GM23248 (cell line): ENCODE measurements around the gene ATG3. TPM values are rescaled to one million over a fixed set of nuclear protein-coding genes. Genes with fewer than 3 reads are reported as not detected.
"Not testable (repeated sequence)": the region's sequence is repeated elsewhere in the genome, so short reads cannot be mapped to it uniquely, and the experiment has no call there.

Experiments
- DNase-seq: peaks from one replicate; pipeline ENCODE4 v3.0.0-alpha.2; 2015
- H2AFZ ChIP-seq: fragments of 200-600 bp; sonication (generic); 2 replicates; pipeline ENCODE4 v1.6.1; 2016; ENCODE audit warnings: antibody characterized with exemption
- H3F3A ChIP-seq: fragments of 200-600 bp; sonication (generic); 2 replicates; pipeline ENCODE4 v1.6.1; 2016; ENCODE audit warnings: mild to moderate bottlenecking, antibody characterized with exemption, mixed run types; ENCODE audit not compliant: insufficient read depth
- H3K27ac ChIP-seq: fragments of 200-600 bp; sonication (generic); 2 replicates; pipeline ENCODE4 v1.5.1; 2016; ENCODE audit warnings: mild to moderate bottlenecking
- H3K27me3 ChIP-seq: fragments of 200-600 bp; sonication (generic); replicated peaks from 2 replicates; pipeline ENCODE4 v1.6.1; 2016; ENCODE audit warnings: mild to moderate bottlenecking; ENCODE audit not compliant: insufficient read depth
- H3K36me3 ChIP-seq: fragments of 200-600 bp; sonication (generic); 2 replicates; pipeline ENCODE4 v1.6.1; 2016; ENCODE audit warnings: low read depth, mild to moderate bottlenecking
- H3K4me1 ChIP-seq: fragments of 200-600 bp; sonication (generic); 2 replicates; pipeline ENCODE4 v1.6.1; 2016; ENCODE audit warnings: mild to moderate bottlenecking; ENCODE audit not compliant: insufficient read depth
- H3K4me2 ChIP-seq: fragments of 200-600 bp; sonication (generic); one replicate; pipeline ENCODE4 v1.6.1; 2016; ENCODE audit warnings: mild to moderate bottlenecking; ENCODE audit not compliant: unreplicated experiment
- H3K4me3 ChIP-seq: fragments of 200-600 bp; sonication (generic); 2 replicates; pipeline ENCODE4 v1.5.1; 2016; ENCODE audit warnings: mild to moderate bottlenecking
- H3K79me2 ChIP-seq: fragments of 200-600 bp; sonication (generic); 2 replicates; pipeline ENCODE4 v1.6.1; 2016; ENCODE audit warnings: mild to moderate bottlenecking; ENCODE audit not compliant: insufficient read depth
- H3K9ac ChIP-seq: fragments of 200-600 bp; sonication (generic); 2 replicates; pipeline ENCODE4 v1.6.1; 2016; ENCODE audit warnings: mild to moderate bottlenecking
- H3K9me2 ChIP-seq: fragments of 200-600 bp; sonication (generic); 2 replicates; pipeline ENCODE4 v1.6.1; 2016; ENCODE audit warnings: mixed run types, mild to moderate bottlenecking, moderate library complexity; ENCODE audit not compliant: insufficient read depth
- H3K9me3 ChIP-seq: fragments of 200-600 bp; sonication (generic); one replicate; pipeline ENCODE4 v1.6.1; 2017; ENCODE audit warnings: low read depth
- H4K20me1 ChIP-seq: fragments of 200-600 bp; sonication (generic); 2 replicates; pipeline ENCODE4 v1.6.0; 2016; ENCODE audit not compliant: insufficient read depth
- EZH2 ChIP-seq: fragments of 200-600 bp; sonication (generic); IDR thresholded peaks from 2 replicates; pipeline ENCODE4 v1.6.1; 2018; ENCODE audit warnings: antibody characterized with exemption, mild to moderate bottlenecking; ENCODE audit not compliant: insufficient read depth, poor library complexity, severe bottlenecking
- EZH2phosphoT487 ChIP-seq: fragments of 200-600 bp; sonication (generic); IDR thresholded peaks from 2 replicates; pipeline ENCODE4 v1.6.1; 2018; ENCODE audit warnings: antibody characterized with exemption, moderate library complexity, mild to moderate bottlenecking, low read depth; ENCODE audit not compliant: insufficient read depth
- WGBS, 2 experiments: methylation state at CpG; one replicate each; pipeline ENCODE4 v1.1.6; 2015 to 2017; ENCODE audit warnings: low lambda C conversion rate in 2 of 2, low coverage in 1 of 2; ENCODE audit errors: missing lambda C conversion rate in 2 of 2; 5-methylcytosine and 5-hydroxymethylcytosine counted together
- in situ Hi-C: fragments of 300-500 bp; cut with MboI; formaldehyde crosslinking; loops from 2 replicates; pipeline ENCODE4 v1.15.0; 2020
- polyA plus RNA-seq: library from polyadenylated mRNA; unstranded; fragments of >200 nt; fragmentation: Nextera tagmentation; extraction: Ambion mirVana; gene quantifications from 2 replicates; pipeline ENCODE4 v1.2.1, GENCODE V29; 2016
- total RNA-seq: library from RNA; depleted of rRNA; stranded (reverse); fragments of >200 nt; shearing (Covaris generic); gene quantifications from 2 replicates; pipeline ENCODE4 v1.2.3, GENCODE V29; 2014

The ATG3 gene
- total and polyA plus RNA-seq, 2 experiments from 2014 or later = 44.0 to 70.6 TPM

DNA sequence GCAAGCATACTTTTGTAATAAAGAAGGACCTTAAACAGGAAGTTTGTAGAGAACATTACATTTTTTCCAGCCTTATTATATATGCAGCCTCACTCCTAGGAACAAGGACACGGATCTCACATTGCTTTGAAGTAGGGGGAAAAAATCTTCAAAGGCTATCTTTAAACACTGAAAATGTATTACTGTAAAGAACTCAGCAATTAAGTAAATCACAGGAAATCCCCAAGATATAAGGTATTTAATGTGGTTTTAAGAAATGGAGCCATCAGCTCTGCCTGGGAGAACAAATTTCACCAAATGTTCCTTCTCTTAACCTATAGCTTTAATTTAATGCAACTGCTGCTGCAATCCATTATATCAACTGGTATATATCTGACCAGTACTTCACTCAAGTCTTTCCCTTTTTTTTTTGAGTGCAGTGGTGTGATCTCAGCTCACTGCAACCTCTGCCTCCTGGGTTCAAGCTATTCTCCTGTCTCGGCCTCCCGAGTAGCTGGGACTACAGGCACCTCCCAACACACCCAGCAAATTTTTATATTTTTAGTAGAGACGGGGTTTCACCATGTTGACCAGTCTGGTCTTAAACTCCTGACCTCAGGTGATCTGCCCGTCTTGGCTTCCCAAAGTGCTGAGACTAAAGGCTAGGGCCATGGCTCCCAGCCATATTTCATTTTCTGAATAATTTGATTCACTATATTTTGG is 65.2 kb downstream of the ATG3 start:
- no peak overlapping the region for H3K4me3 ChIP-seq
- in situ Hi-C loops = no loop called here
- H3K4me1 ChIP-seq = no peaks in the 10 kb centered on the region
- H3K36me3 ChIP-seq = no peaks in the 10 kb centered on the region
- H3K4me2 ChIP-seq = no peak overlapping the region
- no peaks in the 10 kb centered on the region for H4K20me1 ChIP-seq
- H3K9me3 ChIP-seq = no peaks in the 10 kb centered on the region
- H3K27ac ChIP-seq = no peak overlapping the region
- H2AFZ ChIP-seq = no peak overlapping the region
- no peak overlapping the region for H3K9ac ChIP-seq
- H3K27me3 ChIP-seq = peaks cover 8% of the 10 kb centered on the region
- no peaks in the 10 kb centered on the region for H3F3A ChIP-seq
- H3K79me2 ChIP-seq = no peaks in the 10 kb centered on the region
- H3K9me2 ChIP-seq = no peaks in the 10 kb centered on the region
- no peak for DNase-seq
- WGBS, 2 experiments = 26 to 31% methylated on average over 5 of the region's 5 CpGs
- TF ChIP-seq EZH2phosphoT487 = no peak
- no peak for TF ChIP-seq EZH2

DNA sequence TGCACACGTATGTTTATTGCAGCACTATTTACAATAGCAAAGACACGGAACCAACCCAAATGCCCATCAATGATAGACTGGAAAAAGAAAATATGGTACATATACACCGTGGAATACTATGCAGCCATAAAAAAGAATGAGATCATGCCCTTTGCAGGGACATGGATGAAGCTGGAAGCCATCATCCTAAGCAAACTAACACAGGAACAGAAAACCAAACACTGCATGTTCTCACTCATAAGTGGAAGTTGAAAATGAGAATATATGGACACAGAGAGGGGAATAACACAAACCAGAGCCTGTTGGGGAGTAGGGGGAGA is 67.4 kb downstream of the ATG3 start:
- H3K36me3 ChIP-seq, in situ Hi-C loops, H3K4me2 ChIP-seq, H3K27ac ChIP-seq, H3K9me3 ChIP-seq, H3K4me3 ChIP-seq, DNase-seq, H3F3A ChIP-seq, H3K4me1 ChIP-seq, H3K9ac ChIP-seq, H4K20me1 ChIP-seq, H3K9me2 ChIP-seq, H3K79me2 ChIP-seq, H2AFZ ChIP-seq: not testable (repeated sequence)
- H3K27me3 ChIP-seq = peaks cover 16% of the 10 kb centered on the region
- 33 to 46% methylated on average over 3 of the region's 3 CpGs for WGBS, 2 experiments

DNA sequence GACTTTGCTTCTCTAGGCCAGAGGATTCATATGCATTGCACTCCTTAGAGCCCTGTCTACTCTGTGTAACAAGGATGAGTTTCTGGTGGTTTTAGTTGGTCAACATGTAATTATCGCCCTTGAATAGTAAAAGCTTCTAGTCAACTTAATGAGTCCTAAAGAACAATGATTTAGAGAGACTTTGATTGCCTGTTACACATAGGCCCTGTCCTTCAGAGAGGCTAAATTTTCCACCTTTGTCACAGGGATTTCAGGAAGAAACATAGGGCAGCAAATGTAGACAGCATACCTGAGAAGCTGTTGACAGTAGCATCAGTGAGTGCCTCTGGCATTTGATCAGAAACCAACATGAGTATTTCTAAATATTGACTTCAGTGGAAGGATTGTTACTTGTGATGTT is 69.6 kb downstream of the ATG3 start:
- no peaks in the 10 kb centered on the region for H4K20me1 ChIP-seq
- no peak overlapping the region for H3K9ac ChIP-seq
- no peaks in the 10 kb centered on the region for H3K36me3 ChIP-seq
- no peak overlapping the region for H3K27ac ChIP-seq
- peaks cover 18% of the 10 kb centered on the region for H3K27me3 ChIP-seq
- TF ChIP-seq EZH2 (no peak), EZH2phosphoT487 (no peak)
- H3K4me1 ChIP-seq = no peaks in the 10 kb centered on the region
- H3K9me3 ChIP-seq = no peaks in the 10 kb centered on the region
- WGBS, 2 experiments = 24 to 41% methylated on average over 1 of the region's 1 CpG
- H3K79me2 ChIP-seq = no peaks in the 10 kb centered on the region
- no peak for DNase-seq
- no peak overlapping the region for H3K4me2 ChIP-seq
- H3K4me3 ChIP-seq = no peak overlapping the region
- H3F3A ChIP-seq = no peaks in the 10 kb centered on the region
- H2AFZ ChIP-seq = no peak overlapping the region
- in situ Hi-C loops = no loop called here
- no peaks in the 10 kb centered on the region for H3K9me2 ChIP-seq

GRCh38 chr3:112491373-112491772 is 70.4 kb downstream of the ATG3 start:
- Histone ChIP-seq H4K20me1 (no peaks in the 10 kb centered on the region), H3K27ac (no peak overlapping the region), H3K9ac (no peak overlapping the region), H3K4me1 (no peaks in the 10 kb centered on the region), H3K9me3 (no peaks in the 10 kb centered on the region), H3K27me3 (peaks cover 18% of the 10 kb centered on the region), H3K9me2 (no peaks in the 10 kb centered on the region), H3K4me3 (no peak overlapping the region), H3K4me2 (no peak overlapping the region), H3K36me3 (no peaks in the 10 kb centered on the region), H3F3A (no peaks in the 10 kb centered on the region), H2AFZ (no peak overlapping the region), H3K79me2 (no peaks in the 10 kb centered on the region)
- in situ Hi-C loops = no loop called here
- TF ChIP-seq EZH2phosphoT487 (no peak), EZH2 (no peak)
- no peak for DNase-seq
